22Rv1 (cell line): ENCODE data around the gene LRRTM4.

ENCODE experiments used
- H3K27ac ChIP-seq: fragments of 450-650 bp; 2 replicates; pipeline ENCODE4 v1.5.1; 2017
- ZFX ChIP-seq: fragments of 450-650 bp; IDR thresholded peaks from 2 replicates; pipeline ENCODE4 v1.6.1; 2017; ENCODE audit warnings: antibody characterized with exemption, borderline replicate concordance
- TF ChIP-seq, protein P1 (sequence below): fragments of 450-650 bp; IDR thresholded peaks from 2 replicates; pipeline ENCODE4 v1.5.1; 2017; ENCODE audit warnings: mild to moderate bottlenecking

Gene LRRTM4

DNA sequence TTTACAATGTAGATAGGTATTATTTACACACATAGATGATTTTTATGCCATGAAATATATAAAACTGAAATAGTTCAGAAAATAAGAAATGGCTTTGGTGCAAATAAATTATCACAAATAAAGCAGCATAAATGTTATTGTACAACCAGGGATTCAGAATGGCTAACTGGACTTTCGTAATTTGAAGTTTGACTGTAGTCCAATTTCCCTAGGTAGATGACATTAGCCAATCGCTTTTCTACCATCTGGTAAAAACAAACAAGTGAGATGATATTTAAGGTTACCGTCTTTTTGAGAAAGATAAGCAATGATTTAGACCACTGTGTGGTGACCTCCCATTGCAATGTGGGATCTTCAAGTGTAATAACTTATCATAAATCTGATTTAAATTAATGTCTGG, 400.7 kb downstream of the LRRTM4 start:
- H3K27ac ChIP-seq = no peak overlapping the region

DNA sequence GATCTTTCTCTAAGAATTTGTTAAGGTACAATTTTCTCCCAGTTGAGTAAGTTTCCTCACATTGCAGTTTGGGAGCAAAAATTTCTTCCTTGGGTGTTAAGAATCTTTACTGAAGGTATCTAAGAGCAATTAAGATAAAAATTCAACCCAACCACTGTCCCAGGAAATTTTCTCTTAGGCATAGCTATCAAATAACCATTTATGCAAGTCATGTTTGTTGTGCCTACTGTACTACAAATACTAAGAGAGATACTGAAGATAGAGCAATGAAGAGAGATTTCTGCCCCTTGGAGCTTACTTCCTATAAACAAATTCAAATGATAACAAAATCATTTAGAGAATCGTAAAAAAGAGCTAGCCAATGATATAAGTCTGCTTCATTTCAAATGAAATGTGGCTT, 402.8 kb downstream of the LRRTM4 start:
- TF ChIP-seq, protein P1, sequence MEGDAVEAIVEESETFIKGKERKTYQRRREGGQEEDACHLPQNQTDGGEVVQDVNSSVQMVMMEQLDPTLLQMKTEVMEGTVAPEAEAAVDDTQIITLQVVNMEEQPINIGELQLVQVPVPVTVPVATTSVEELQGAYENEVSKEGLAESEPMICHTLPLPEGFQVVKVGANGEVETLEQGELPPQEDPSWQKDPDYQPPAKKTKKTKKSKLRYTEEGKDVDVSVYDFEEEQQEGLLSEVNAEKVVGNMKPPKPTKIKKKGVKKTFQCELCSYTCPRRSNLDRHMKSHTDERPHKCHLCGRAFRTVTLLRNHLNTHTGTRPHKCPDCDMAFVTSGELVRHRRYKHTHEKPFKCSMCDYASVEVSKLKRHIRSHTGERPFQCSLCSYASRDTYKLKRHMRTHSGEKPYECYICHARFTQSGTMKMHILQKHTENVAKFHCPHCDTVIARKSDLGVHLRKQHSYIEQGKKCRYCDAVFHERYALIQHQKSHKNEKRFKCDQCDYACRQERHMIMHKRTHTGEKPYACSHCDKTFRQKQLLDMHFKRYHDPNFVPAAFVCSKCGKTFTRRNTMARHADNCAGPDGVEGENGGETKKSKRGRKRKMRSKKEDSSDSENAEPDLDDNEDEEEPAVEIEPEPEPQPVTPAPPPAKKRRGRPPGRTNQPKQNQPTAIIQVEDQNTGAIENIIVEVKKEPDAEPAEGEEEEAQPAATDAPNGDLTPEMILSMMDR = no peak
- TF ChIP-seq ZFX = no peak
- no peak overlapping the region for H3K27ac ChIP-seq

More for the DNA sequence above, 400.7 kb downstream of the LRRTM4 start:
- TF ChIP-seq ZFX = no peak
- TF ChIP-seq, protein P1 = no peak

DNA sequence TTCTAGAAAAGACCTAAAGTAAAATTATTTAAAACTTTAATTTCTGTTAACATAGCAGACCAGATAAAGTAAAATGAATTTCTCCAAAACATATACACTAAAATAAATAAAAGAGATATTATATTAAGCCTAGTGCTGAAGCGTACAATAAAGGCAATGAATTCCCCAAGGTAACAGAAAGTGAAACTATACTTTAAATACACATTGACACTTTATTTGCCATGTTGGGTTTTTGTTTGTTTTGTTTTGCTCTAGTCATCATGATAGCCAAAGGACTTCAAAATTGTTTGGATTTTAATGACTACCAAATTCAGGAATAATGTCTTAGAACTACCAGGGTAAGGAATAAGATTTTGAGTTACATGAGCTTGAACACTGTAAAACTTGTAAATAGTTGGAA, 413.3 kb downstream of the LRRTM4 start:
- TF ChIP-seq, protein P1 = no peak
- no peak for TF ChIP-seq ZFX

DNA sequence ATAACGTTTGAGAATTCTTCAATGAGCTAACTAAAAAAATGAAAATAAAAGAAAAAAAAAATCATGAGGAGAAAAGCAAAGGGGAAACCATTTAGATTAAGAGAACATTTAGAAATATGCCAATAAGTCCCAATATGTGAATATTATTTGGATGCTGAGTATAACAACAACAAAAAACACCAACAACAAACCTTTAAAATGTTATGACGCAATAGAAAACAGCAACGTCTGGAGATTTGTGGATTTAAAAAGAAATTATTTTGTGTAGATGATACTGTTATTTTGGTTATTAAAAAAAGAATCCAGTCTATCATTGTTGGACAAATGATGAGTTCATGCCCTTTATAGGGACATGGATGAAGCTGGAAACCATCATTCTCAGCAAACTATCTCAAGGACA, 417.2 kb downstream of the LRRTM4 start:
- no peak overlapping the region for H3K27ac ChIP-seq
- TF ChIP-seq, protein P1 = no peak
- no peak for TF ChIP-seq ZFX

More for the DNA sequence above, 413.3 kb downstream of the LRRTM4 start:
- no peak overlapping the region for H3K27ac ChIP-seq

DNA sequence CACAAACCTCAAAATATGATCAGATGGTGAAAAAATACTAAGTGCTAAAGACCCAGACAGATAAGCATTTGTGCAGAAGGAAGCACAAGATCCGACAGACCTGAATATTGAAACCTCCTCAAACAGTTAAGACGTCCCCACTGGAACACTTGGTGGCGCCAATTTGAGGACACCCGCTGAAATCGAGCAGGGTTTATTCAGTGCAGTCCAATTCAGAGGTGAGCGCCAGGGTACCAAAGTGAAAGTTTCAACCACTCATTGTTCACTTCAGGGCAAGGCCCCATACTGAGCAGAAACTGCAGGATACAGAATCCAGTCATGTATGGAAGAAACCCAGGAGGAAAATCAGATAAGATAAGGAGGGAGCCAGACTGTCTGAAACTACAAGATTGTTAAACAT, 417.6 kb downstream of the LRRTM4 start:
- no peak overlapping the region for H3K27ac ChIP-seq
- TF ChIP-seq ZFX = no peak
- TF ChIP-seq, protein P1 = no peak; the same call in 1 of the 2 replicates

DNA sequence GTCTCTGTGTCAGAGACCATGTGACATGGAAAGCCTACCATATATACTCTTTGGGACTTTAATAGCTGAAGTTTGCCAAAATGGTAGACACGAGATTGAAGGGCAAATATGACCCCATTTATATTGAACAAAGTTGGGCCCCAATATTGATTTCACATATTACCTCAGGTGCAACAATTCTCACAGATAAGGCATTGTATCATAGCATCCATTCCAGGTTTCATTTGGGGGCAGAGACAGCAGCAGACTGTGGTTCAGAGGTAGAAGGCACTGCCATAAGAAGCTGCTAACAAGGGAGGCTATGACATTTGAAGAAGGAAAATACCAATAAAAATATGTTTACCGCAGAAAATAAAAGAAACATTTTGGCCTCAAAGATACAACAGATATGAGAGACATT, 419.2 kb downstream of the LRRTM4 start:
- TF ChIP-seq, protein P1 = no peak
- TF ChIP-seq ZFX = no peak
- no peak overlapping the region for H3K27ac ChIP-seq

DNA sequence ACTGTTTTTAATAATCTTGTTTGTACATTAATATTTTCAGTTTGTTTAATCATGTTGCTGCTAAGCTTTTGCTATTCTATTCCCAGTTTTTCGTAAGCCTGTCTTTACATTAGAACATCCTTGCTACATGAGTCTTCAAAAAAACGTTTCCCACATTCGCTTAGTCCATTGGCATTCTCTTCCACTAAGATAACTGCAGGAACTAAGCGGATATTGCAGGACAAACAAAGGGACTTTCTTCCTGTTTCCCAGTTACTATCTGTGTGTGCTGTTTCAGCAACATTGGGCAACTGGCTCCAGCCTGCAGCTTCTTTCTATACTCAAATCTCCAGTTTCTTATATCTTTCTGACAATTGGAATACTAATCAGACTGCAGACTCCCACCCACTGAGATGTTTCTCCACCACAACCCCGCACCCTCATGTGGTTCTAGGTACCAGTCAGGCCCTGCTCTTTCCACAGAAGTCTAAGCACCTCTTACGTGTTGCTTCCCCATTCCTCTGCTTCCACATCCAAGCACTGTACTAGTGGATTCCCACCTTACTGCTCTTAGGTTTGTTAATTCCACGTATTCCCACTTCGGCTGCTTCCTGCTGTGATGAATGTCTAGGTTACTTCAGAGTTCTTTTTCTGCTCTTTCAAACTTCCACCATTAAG, 420.3 kb downstream of the LRRTM4 start:
- no peak for TF ChIP-seq ZFX
- TF ChIP-seq, protein P1 = no peak
- H3K27ac ChIP-seq = no peak overlapping the region
